HepG2 (cell line): Measurements from ENCODE around the gene MOAP1. TPM values are rescaled to one million over a fixed set of nuclear protein-coding genes. Genes with fewer than 3 reads are reported as not detected.

Experiments
- ATAC-seq: fragments of 200-7000 bp; cut with Tn5 transposase; 3 replicates; pipeline ENCODE4 v1.9.1; 2020; ENCODE audit warnings: mild to moderate bottlenecking, moderate library complexity
- BruUV-seq: library from RNA; stranded (reverse); fragments of 400-500 nt; replicated peaks from 2 replicates; lab custom pipeline; 2021; lab: Mats Ljungman, UMichigan
- CTCF ChIA-PET: fragments of 300-600 bp; formaldehyde crosslinking; extraction: SDS; loops from one replicate; lab custom pipeline; 2021; ENCODE audit warnings: low total read pairs, inconsistent platforms, low intra/inter-chr PET ratio; lab: Yijun Ruan, JAX
- POLR2A ChIA-PET: fragments of 350-600 bp; sonication (Branson Sonifier 250); formaldehyde crosslinking; loops from one replicate; lab custom pipeline; 2020; ENCODE audit warnings: antibody characterized with exemption, inconsistent platforms; lab: Yijun Ruan, JAX
- DNase-seq: peaks from one replicate; pipeline ENCODE4 v3.0.0-alpha.2; 2015; ENCODE audit warnings: low spot score
- FAIRE-seq: peaks from 3 replicates; lab custom pipeline; 2011; peaks lifted over from hg19 to GRCh38; lab: Jason Lieb, UNC
- H2AFZ ChIP-seq: one replicate; pipeline ENCODE4 v1.6.1; 2011; ENCODE audit warnings: low read length, inconsistent platforms
- H3K27ac ChIP-seq: fragments of 300-600 bp; 3 replicates; pipeline ENCODE4 v1.8.0; 2011; ENCODE audit warnings: mixed run types, mild to moderate bottlenecking, mixed read lengths, low read length, inconsistent platforms; ENCODE audit not compliant: insufficient read depth; ENCODE audit errors: extremely low read length
- H3K27me3 ChIP-seq, 2 experiments: fragments of 200-600 bp in 1 of 2; 2 replicates in 1 of 2; 3 replicates in 1 of 2; pipeline versions ENCODE4 v1.6.0 to v1.8.0; 2011; ENCODE audit warnings: low read length in 2 of 2, mild to moderate bottlenecking in 2 of 2, moderate library complexity in 2 of 2, inconsistent platforms in 1 of 2; ENCODE audit not compliant: insufficient read depth in 2 of 2, control insufficient read depth in 1 of 2
- H3K36me3 ChIP-seq, 2 experiments: fragments of 200-600 bp in 1 of 2; replicated peaks in 1 of 2; 2 replicates in 1 of 2; 3 replicates in 1 of 2; pipeline versions ENCODE4 v1.5.1 to v1.8.0; 2011; ENCODE audit warnings: low read length in 2 of 2, inconsistent platforms in 1 of 2; ENCODE audit not compliant: insufficient read depth in 2 of 2, control insufficient read depth in 1 of 2
- H3K4me1 ChIP-seq: 2 replicates; pipeline ENCODE4 v1.5.1; 2012; ENCODE audit warnings: low read length, inconsistent platforms; ENCODE audit not compliant: insufficient read depth
- H3K4me2 ChIP-seq: 2 replicates; pipeline ENCODE4 v1.6.0; 2011; ENCODE audit warnings: low read depth, low read length, inconsistent platforms
- H3K4me3 ChIP-seq, 3 experiments: fragments of 200-600 bp in 1 of 3; sonication (generic), shearing (Covaris generic) in 1 of 3; replicated peaks in 1 of 3; 2 replicates each; pipeline ENCODE4 v1.5.1; 2011 to 2016; ENCODE audit warnings: low read length in 3 of 3, inconsistent platforms in 2 of 3, low read depth in 2 of 3, mild to moderate bottlenecking in 2 of 3, control low read depth in 1 of 3, mixed read lengths in 1 of 3; ENCODE audit not compliant: insufficient read depth in 1 of 3
- H3K79me2 ChIP-seq: one replicate; pipeline ENCODE4 v1.6.1; 2011; ENCODE audit warnings: low read length, inconsistent platforms; ENCODE audit not compliant: insufficient read depth
- H3K9ac ChIP-seq: 2 replicates; pipeline ENCODE4 v1.6.0; 2011; ENCODE audit warnings: mild to moderate bottlenecking, low read depth, low read length, inconsistent platforms; ENCODE audit not compliant: insufficient read depth
- H3K9me3 ChIP-seq: 2 replicates; pipeline ENCODE4 v1.5.1; 2012; ENCODE audit warnings: mild to moderate bottlenecking, low read length
- H4K20me1 ChIP-seq: 2 replicates; pipeline ENCODE4 v1.6.0; 2011; ENCODE audit warnings: inconsistent platforms, mild to moderate bottlenecking, low read length, moderate library complexity; ENCODE audit not compliant: insufficient read depth
- FOXA3 ChIP-seq: IDR thresholded peaks from 2 replicates; pipeline ENCODE4 v1.6.1; 2016; ENCODE audit warnings: missing genetic modification reagents, missing compliant biosample characterization
- KDM5B ChIP-seq: sonication (generic); formaldehyde crosslinking; IDR thresholded peaks from 2 replicates; pipeline ENCODE4 v1.4.0; 2020; ENCODE audit warnings: missing genetic modification reagents, mild to moderate bottlenecking, borderline replicate concordance
- KDM6A ChIP-seq: IDR thresholded peaks from 2 replicates; pipeline ENCODE4 v1.6.1; 2016; ENCODE audit warnings: low read depth
- KLF11 ChIP-seq: IDR thresholded peaks from 2 replicates; pipeline ENCODE4 v1.6.1; 2016; ENCODE audit warnings: missing compliant biosample characterization
- MEIS2 ChIP-seq: sonication (generic); formaldehyde crosslinking; IDR thresholded peaks from 2 replicates; pipeline ENCODE4 v1.9.0; 2021; ENCODE audit warnings: mild to moderate bottlenecking, missing genetic modification reagents
- SAFB2 ChIP-seq: sonication (generic); formaldehyde crosslinking; IDR thresholded peaks from 2 replicates; pipeline ENCODE4 v1.5.1; 2020; ENCODE audit warnings: missing genetic modification reagents, low read depth, mild to moderate bottlenecking, borderline replicate concordance
- SP140L ChIP-seq: sonication (generic); formaldehyde crosslinking; IDR thresholded peaks from 2 replicates; pipeline ENCODE4 v1.4.0; 2020; ENCODE audit warnings: missing genetic modification reagents, borderline replicate concordance
- STAG1 ChIP-seq: sonication (generic); formaldehyde crosslinking; IDR thresholded peaks from 2 replicates; pipeline ENCODE4 v1.4.0; 2020; ENCODE audit warnings: missing genetic modification reagents
- ZNF160 ChIP-seq: sonication (generic); formaldehyde crosslinking; IDR thresholded peaks from 2 replicates; pipeline ENCODE4 v1.8.0; 2022; ENCODE audit warnings: mild to moderate bottlenecking, inconsistent platforms, missing genetic modification reagents
- ZNF280B ChIP-seq: sonication (generic); formaldehyde crosslinking; IDR thresholded peaks from 2 replicates; pipeline ENCODE4 v1.5.0; 2020; ENCODE audit warnings: missing genetic modification reagents, mild to moderate bottlenecking, borderline replicate concordance
- ZNF296 ChIP-seq: sonication (generic); formaldehyde crosslinking; conservative IDR thresholded peaks from 2 replicates; pipeline ENCODE4 v1.5.0; 2020; ENCODE audit warnings: mild to moderate bottlenecking, missing genetic modification reagents
- ZNF3 ChIP-seq: IDR thresholded peaks from 2 replicates; pipeline ENCODE4 v1.7.0; 2017; ENCODE audit warnings: inconsistent platforms
- ZNF558 ChIP-seq: sonication (generic); formaldehyde crosslinking; IDR thresholded peaks from 2 replicates; pipeline ENCODE4 v1.9.0; 2022; ENCODE audit warnings: mild to moderate bottlenecking, missing genetic modification reagents, borderline replicate concordance
- ZNF609 ChIP-seq: sonication (generic); formaldehyde crosslinking; IDR thresholded peaks from 2 replicates; pipeline ENCODE4 v1.4.0; 2020; ENCODE audit warnings: mild to moderate bottlenecking, missing genetic modification reagents, borderline replicate concordance
- ZNF710 ChIP-seq: sonication (generic); formaldehyde crosslinking; IDR thresholded peaks from 2 replicates; pipeline ENCODE4 v1.5.0; 2020; ENCODE audit warnings: mild to moderate bottlenecking, missing genetic modification reagents, borderline replicate concordance
- ZSCAN9 ChIP-seq: IDR thresholded peaks from 2 replicates; pipeline ENCODE4 v1.6.1; 2016; ENCODE audit warnings: borderline replicate concordance
- WGBS: methylation state at CpG from one replicate; pipeline ENCODE4 v1.1.6; 2017; ENCODE audit warnings: low lambda C conversion rate; 5-methylcytosine and 5-hydroxymethylcytosine counted together
- in situ Hi-C: cut with HindIII; loops from 2 replicates; pipeline ENCODE4 v1.10.0; 2017; ENCODE audit warnings: low pct_unique_long_range_greater_than_20kb; ENCODE audit not compliant: extremely low pct_ligation_motif_present
- intact Hi-C: fragments of 100-400 bp; cut with micrococcal nuclease; formaldehyde crosslinking; loops from one replicate; pipeline ENCODE4 v1.10.0; 2022; ENCODE audit not compliant: unreplicated experiment
- polyA plus RNA-seq, 8 experiments: library from polyadenylated mRNA; depleted of rRNA in 3 of 8; stranded (reverse) in 7 of 8; unstranded in 1 of 8; fragments of >200 nt; fragmentation: Illumina TruSeq in 4 of 8; extraction: Trizol in 4 of 8; gene quantifications; 2 replicates each; pipeline versions ENCODE4 v1.2.1 to v1.2.3, GENCODE V29; 2011 to 2016; ENCODE audit warnings: low read depth in 4 of 8, missing spikeins in 1 of 8, mixed read lengths in 1 of 8; ENCODE audit not compliant: insufficient read depth in 1 of 8
- total RNA-seq, 5 experiments: library from RNA; depleted of rRNA; stranded (reverse); fragments of >200 nt; fragmentation: Illumina TruSeq; extraction: Trizol; gene quantifications; 2 replicates each; pipeline ENCODE4 v1.2.3, GENCODE V29; 2016; ENCODE audit warnings: low read depth in 1 of 5

MOAP1 gene
- total and polyA plus RNA-seq, 2 of the 13 experiments (the other 11 are each of a cell fraction or from before 2014, with no cell fraction given), result 14.6 to 47.0 TPM

GRCh38 chr14:93231129-93231979 is 46.7 kb upstream of the MOAP1 start:
- H3K9me3 ChIP-seq, result no peaks in the 10 kb centered on the region
- CTCF ChIA-PET, result no interaction called here
- H3K27ac ChIP-seq, result no peak overlapping the region
- POLR2A ChIA-PET, result no interaction called here
- no peaks in the 10 kb centered on the region for H3K27me3 ChIP-seq
- H3K79me2 ChIP-seq, result no peaks in the 10 kb centered on the region
- no peak overlapping the region for H3K9ac ChIP-seq
- peak overlapping the region in 1 of 3 experiments; percentile 16; a peak in 1 of 6 replicates for H3K4me3 ChIP-seq
- peaks cover 14% of the 10 kb centered on the region; the same call in 1 of the 2 replicates for H3K4me1 ChIP-seq
- DNase-seq (no peak), FAIRE-seq (no peak), ATAC-seq (no peak; the same call in 2 of the 3 replicates)
- no peaks in the 10 kb centered on the region for H4K20me1 ChIP-seq
- H3K36me3 ChIP-seq, result peaks cover 5 to 9% of the 10 kb centered on the region in 2 experiments
- intact Hi-C loops (no loop called here), in situ Hi-C loops (loop anchor here (10.0 kb wide), 1 partner anchor 313 kb away; no protein-coding TSS in a partner anchor)
- WGBS, result 64% methylated on average over 30 of the region's 39 CpGs
- H3K4me2 ChIP-seq, result peak overlapping the region; percentile 6; the same call in 1 of the 2 replicates
- BruUV-seq, result no TSS peak
- H2AFZ ChIP-seq, result no peak overlapping the region
- TF ChIP-seq ZNF710 (CRISPR knock-in tag), result no peak
- no peak for TF ChIP-seq STAG1
- no peak for TF ChIP-seq ZNF296 (CRISPR knock-in tag)
- no peak for TF ChIP-seq FOXA3 (CRISPR knock-in tag)
- no peak for TF ChIP-seq ZNF160 (CRISPR knock-in tag)
- no peak for TF ChIP-seq SP140L (CRISPR knock-in tag)
- TF ChIP-seq KDM6A, result no peak
- no peak for TF ChIP-seq KLF11 (CRISPR knock-in tag)
- no peak for TF ChIP-seq ZNF3 (CRISPR knock-in tag)
- no peak for TF ChIP-seq ZSCAN9 (CRISPR knock-in tag)
- TF ChIP-seq ZNF558 (CRISPR knock-in tag), result no peak
- no peak for TF ChIP-seq ZNF280B (CRISPR knock-in tag)
- TF ChIP-seq ZNF609 (CRISPR knock-in tag), result no peak
- TF ChIP-seq MEIS2 (CRISPR knock-in tag), result no peak
- no peak for TF ChIP-seq SAFB2 (CRISPR knock-in tag)
- no peak for TF ChIP-seq KDM5B (CRISPR knock-in tag)
